H1 (cell line): ENCODE data around the gene SYNGR4. TPM values are rescaled to one million over a fixed set of nuclear protein-coding genes. Genes with fewer than 3 reads are reported as not detected.

Experiments used
- SIN3A ChIP-seq, 2 experiments: IDR thresholded peaks in 1 of 2; conservative IDR thresholded peaks in 1 of 2; 2 replicates each; pipeline ENCODE4 v1.6.1; 2011 to 2012; ENCODE audit warnings: low read length in 2 of 2, improper control_type of control experiment in 1 of 2, low read depth in 1 of 2, mild to moderate bottlenecking in 1 of 2
- polyA plus RNA-seq, 7 experiments: library from polyadenylated mRNA; depleted of rRNA in 3 of 7; stranded (reverse) in 5 of 7; unstranded in 2 of 7; fragments of >200 nt in 5 of 7; fragments of 200-250 nt in 2 of 7; gene quantifications; 1 replicate in 5 of 7; 2 replicates in 1 of 7; 4 replicates in 1 of 7; pipeline versions ENCODE4 v1.2.1 to v1.2.3, GENCODE V29; 2011 to 2013; ENCODE audit warnings: missing spikeins in 2 of 7, mixed read lengths in 2 of 7
- total RNA-seq: library from RNA; stranded (reverse); fragmentation: NEBNext Ultra II Directional; extraction: Animal tissue kit (Norgen Biotek cat#: 25700); gene quantifications from 2 replicates; pipeline ENCODE4 v1.2.1, GENCODE V29; 2021
- TF ChIP-seq, protein P1 (sequence below): IDR thresholded peaks from 2 replicates; pipeline ENCODE4 v1.6.1; 2011; ENCODE audit warnings: low read length, improper control_type of control experiment

Gene SYNGR4
- total and polyA plus RNA-seq, 2 of the 8 experiments (the other 6 are each of a cell fraction or from before 2014, with no cell fraction given), result 0.41 TPM; not detected in 1

DNA sequence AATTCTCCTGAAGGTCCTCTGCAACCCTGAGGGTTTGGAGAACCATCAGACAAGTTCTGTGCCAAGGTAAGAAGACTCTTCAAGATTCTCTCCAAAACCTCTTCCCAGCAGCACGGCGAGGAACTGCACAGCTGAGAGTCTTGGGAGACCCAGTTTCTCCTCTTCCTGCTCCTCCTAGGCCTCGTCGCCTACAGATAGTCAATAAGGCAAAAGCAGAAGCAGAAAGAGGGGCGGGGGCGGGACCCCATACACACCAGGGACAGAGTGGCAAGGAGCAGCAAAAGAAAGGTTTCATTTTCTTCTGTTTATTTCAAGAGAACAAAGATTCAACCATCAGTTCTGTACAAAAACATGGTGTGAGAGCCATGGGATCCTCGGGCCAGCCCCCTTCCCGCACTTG is 18.1 kb downstream of the SYNGR4 start (continued):
- TF ChIP-seq, protein P1, sequence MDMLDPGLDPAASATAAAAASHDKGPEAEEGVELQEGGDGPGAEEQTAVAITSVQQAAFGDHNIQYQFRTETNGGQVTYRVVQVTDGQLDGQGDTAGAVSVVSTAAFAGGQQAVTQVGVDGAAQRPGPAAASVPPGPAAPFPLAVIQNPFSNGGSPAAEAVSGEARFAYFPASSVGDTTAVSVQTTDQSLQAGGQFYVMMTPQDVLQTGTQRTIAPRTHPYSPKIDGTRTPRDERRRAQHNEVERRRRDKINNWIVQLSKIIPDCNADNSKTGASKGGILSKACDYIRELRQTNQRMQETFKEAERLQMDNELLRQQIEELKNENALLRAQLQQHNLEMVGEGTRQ, result no peak
- TF ChIP-seq SIN3A (conservative IDR thresholded peaks at IDR 0.05 in 1 of 2, IDR thresholded peaks at IDR 0.05 in 1 of 2; ENCODE audit: low read depth in 1 of 2, low read length in 2 of 2), result no peak
